ENCODE data around the gene PPP1R9B. TPM values are rescaled to one million over a fixed set of nuclear protein-coding genes. Genes with fewer than 3 reads are reported as not detected.

PPP1R9B gene
- total and polyA plus RNA-seq, 2 of the 8 experiments (the other 6 are each of a cell fraction or from before 2014, with no cell fraction given), result 5.2 to 13.1 TPM

GRCh38 chr17:50148226-50149090 lies 2.0 kb downstream of the PPP1R9B start (continued):
- no peak for TF ChIP-seq POLR2AphosphoS5 (IDR thresholded peaks at IDR 0.05; ENCODE audit: low read depth, low read length)
- no peak for TF ChIP-seq HDAC6 (IDR thresholded peaks at IDR 0.05; ENCODE audit: low read depth, low read length)
- TF ChIP-seq E2F6 (IDR thresholded peaks at IDR 0.05), result 0 out of 2 replicates have a peak, but pooled peaks have one; percentile 25
- no peak for TF ChIP-seq SIX5 (IDR thresholded peaks at IDR 0.05; ENCODE audit: low read depth, low read length)
- no peak for TF ChIP-seq EZH2 (IDR thresholded peaks at IDR 0.05; ENCODE audit: low read depth, low read length, severe bottlenecking)
- TF ChIP-seq RAD21 (IDR thresholded peaks at IDR 0.05 in 1 of 2, conservative IDR thresholded peaks at IDR 0.05 in 1 of 2; ENCODE audit: low read depth in 2 of 2, low read length in 2 of 2), result peak in 1 of 2 experiments; percentile 7; a peak in 1 of 4 replicates
- TF ChIP-seq EGR1 (IDR thresholded peaks at IDR 0.05; ENCODE audit: borderline replicate concordance, low read depth, low read length), result no peak
